ENCODE data around the gene PEMT. TPM values are rescaled to one million over a fixed set of nuclear protein-coding genes. Genes with fewer than 3 reads are reported as not detected.

PEMT gene
- total and polyA plus RNA-seq, 2 of the 8 experiments (the other 6 are each of a cell fraction or from before 2014, with no cell fraction given): 42.0 to 118 TPM

- no peak for TF ChIP-seq CHD7 (IDR thresholded peaks at IDR 0.05; ENCODE audit: insufficient replicate concordance, low read length)
- no peak for TF ChIP-seq CREB1 (IDR thresholded peaks at IDR 0.05)
- no peak for TF ChIP-seq SIX5 (IDR thresholded peaks at IDR 0.05; ENCODE audit: low read depth, low read length)
- TF ChIP-seq CBX8 (IDR thresholded peaks at IDR 0.05; ENCODE audit: borderline replicate concordance, low read depth, low read length): no peak
- TF ChIP-seq FOSL1 (IDR thresholded peaks at IDR 0.05; ENCODE audit: insufficient read depth, low read depth, low read length): no peak
- TF ChIP-seq PHF8 (conservative IDR thresholded peaks at IDR 0.05; ENCODE audit: low read depth, low read length): no peak
- no peak for TF ChIP-seq RNF2 (IDR thresholded peaks at IDR 0.05; ENCODE audit: borderline replicate concordance, low read depth, low read length, missing control alignments, poor library complexity, severe bottlenecking)
- no peak for TF ChIP-seq JUND (IDR thresholded peaks at IDR 0.05; ENCODE audit: low read length)
- no peak for TF ChIP-seq EZH2 (IDR thresholded peaks at IDR 0.05; ENCODE audit: low read depth, low read length, severe bottlenecking)
These were observed 11.8 kb downstream of the PEMT start (continued) for GRCh38 chr17:17579691-17580090.

All from H1 (cell line).